NCI-H526 treated with DMSO at 0.1 percent for 48 hours (cell line): ENCODE data around the gene MMP24OS.
"Not testable (repeated sequence)": the region's sequence is repeated elsewhere in the genome, so short reads cannot be mapped to it uniquely, and the experiment has no call there.

Experiments used
- DNase-seq: peaks from one replicate; lab custom pipeline; 2025; lab: John Stamatoyannopoulos, UW

Gene MMP24OS

GRCh38 chr20:35274172-35275092, 3.5 kb downstream of the MMP24OS start:
- no peak for DNase-seq

DNA sequence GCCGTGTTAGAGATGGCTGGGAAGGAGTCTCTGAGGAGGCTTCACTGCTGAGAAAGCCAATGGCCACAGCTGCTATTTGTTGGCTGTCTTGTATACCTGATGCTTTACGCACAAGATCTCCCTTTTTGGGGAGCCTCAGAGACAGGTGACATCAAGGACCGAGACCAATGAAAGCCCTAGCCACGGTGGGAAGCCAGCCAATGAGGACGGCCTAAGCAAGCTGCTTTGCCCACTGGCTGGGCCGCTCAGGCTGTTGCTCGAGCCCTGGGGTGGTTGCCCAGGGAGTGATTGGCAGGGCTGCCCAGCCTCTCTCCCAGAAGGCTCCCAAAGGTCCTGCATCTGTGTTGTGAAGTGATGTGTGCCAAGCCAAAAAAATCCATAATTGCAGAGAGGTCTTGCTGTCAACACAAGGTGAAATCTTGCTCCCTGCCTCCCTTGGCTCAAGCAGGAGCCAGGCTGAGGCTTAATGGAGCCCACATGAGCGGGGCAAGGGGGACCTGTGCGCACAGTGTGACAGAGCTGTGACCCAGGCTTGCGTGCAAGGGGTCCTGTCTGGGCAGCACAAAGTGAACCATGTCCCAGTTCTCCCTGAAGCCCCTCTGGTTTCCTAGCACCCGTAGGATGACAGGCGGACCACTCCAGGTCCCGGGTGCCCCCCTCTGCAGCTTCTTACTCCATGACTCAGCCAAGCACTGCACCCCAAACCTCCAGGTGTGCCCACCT, 4.3 kb downstream of the MMP24OS start:
- DNase-seq, result peak; percentile 37

GRCh38 chr20:35271904-35272303, 6.0 kb downstream of the MMP24OS start:
- DNase-seq, result no peak

- peak; percentile 49 for DNase-seq
Observed at GRCh38 chr20:35271073-35271882, 6.6 kb downstream of the MMP24OS start.

DNA sequence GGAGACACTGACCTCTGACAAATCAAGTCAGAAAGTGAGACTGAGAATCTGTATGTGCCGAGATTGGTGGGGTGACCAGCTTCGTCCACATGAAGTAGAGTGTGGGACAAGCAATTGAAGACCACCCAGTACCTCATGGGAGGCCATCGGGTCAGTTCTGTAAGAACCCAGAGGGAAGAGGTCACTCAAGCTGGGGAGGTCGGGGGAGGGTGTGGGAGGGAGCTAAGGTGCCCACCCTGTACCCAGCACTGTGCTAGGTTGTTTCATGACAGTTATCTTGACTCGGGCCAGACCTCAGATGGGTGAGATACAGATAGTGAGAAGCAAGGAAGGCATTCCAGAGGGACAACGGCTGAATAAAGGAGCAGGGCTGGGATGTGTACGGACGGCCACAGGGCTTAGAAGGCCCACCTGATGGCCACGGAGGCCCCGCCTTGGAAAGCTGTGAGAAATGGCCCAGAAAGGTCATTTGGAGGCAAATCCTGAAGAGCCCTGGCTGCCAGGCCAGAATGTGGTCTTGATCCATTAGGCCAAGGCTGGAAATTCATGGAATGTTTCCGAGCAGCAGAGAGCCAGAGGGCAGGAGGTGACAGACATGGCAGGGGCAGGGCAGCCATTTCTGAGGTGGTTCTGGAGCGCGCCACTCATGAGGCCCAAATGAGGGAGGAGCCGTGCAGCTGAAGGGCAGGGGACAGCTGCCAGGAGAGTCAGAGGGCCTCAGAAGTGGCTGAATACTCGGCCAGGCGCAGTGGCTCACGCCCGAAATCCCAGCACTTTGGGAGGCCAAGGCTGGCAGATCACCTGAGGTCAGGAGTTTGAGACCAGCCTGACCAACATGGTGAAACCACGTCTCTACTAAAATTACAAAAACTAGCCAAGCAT, 7.7 kb downstream of the MMP24OS start:
- DNase-seq, result no peak

DNA sequence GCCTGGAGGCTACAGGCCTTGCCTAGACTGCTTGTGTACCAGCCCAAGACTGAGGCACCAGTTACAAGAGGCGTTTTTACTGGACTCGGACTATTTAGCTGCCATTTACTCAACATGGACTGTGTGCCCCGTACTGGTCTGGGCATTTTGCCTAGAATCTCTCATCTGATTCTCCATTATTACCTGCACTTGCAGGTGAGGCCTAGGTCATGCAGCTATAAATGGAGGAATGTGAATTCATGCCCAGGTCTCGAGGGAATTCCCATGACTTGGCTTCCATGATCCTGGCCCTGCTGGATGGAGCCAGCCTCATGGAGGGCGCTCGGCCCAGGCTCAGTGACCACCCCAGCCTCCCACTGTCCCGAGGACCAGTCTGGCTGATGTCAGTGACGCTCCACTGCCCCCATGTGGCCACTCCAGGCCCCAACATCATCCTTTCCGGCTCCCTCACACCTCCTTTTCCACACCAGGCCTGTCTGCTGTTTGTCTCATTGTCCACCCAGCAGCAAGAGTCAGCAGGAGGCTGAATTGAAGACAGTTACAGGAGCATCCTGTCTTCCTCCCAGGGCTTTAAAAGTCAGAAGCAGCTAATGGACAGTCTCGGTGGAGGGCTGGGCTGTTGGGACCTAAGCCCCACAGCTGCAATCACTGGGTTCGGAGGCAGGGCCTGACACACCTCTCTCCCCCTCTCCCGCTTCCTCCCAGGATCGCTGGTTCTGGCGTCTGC, 8.7 kb downstream of the MMP24OS start:
- peak; percentile 34 for DNase-seq

DNA sequence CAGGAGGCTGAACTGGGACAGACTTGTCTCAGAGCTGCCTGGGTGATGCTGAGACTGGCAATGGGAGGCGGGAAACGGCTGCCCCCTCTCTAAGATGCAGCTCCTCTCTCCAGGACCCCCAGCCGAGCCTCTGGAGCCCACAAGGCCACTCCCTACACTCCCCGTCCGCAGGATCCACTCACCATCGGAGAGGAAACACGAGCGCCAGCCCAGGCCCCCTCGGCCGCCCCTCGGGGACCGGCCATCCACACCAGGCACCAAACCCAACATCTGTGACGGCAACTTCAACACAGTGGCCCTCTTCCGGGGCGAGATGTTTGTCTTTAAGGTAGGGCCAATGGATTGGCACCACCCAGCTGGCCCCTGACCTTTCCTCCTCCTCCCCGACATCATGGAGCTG, 10.8 kb downstream of the MMP24OS start:
- no peak for DNase-seq

- DNase-seq, result no peak
Observed at GRCh38 chr20:35264755-35265154, 13.2 kb downstream of the MMP24OS start.

DNA sequence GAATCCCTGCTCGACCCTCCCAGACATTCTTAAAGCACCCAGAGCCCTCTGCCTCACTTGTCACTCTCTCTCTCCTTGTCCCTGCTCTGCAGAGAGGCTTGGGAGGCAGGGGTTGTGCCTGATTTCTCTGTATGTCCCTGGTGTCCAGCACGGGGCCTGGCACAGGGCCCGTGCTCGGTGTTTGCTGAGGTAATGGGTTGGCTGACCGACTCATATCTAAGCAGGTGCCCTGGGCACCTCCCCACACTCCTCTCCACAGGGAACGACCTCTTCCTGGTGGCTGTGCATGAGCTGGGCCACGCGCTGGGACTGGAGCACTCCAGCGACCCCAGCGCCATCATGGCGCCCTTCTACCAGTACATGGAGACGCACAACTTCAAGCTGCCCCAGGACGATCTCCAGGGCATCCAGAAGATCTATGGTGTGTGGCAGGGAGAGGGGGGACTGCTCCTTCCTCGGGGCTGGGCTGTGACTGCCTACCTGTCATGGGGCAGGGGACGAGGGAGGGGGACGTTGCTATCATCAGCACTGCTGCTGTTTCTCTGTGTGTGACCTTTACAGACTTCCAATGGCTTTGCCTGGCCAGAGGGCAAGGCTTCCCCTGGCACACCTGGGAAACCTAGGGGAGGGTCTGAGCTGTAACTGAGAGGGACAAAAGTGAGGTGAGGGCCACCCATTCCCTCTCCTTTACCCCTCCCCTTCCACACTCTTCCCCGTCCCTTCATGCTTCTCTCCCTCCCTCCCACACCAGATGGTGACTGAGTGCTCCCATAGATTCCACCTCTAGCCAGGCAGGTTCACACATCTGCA, 14.2 kb downstream of the MMP24OS start:
- DNase-seq, result no peak

GRCh38 chr20:35262731-35263531, 15.0 kb downstream of the MMP24OS start:
- DNase-seq, result not testable (repeated sequence)

GRCh38 chr20:35262321-35262720, 15.6 kb downstream of the MMP24OS start:
- not testable (repeated sequence) for DNase-seq

GRCh38 chr20:35260426-35260825, 17.5 kb downstream of the MMP24OS start:
- no peak for DNase-seq

- no peak for DNase-seq
Observed at GRCh38 chr20:35257175-35257909, 20.6 kb downstream of the MMP24OS start.

DNA sequence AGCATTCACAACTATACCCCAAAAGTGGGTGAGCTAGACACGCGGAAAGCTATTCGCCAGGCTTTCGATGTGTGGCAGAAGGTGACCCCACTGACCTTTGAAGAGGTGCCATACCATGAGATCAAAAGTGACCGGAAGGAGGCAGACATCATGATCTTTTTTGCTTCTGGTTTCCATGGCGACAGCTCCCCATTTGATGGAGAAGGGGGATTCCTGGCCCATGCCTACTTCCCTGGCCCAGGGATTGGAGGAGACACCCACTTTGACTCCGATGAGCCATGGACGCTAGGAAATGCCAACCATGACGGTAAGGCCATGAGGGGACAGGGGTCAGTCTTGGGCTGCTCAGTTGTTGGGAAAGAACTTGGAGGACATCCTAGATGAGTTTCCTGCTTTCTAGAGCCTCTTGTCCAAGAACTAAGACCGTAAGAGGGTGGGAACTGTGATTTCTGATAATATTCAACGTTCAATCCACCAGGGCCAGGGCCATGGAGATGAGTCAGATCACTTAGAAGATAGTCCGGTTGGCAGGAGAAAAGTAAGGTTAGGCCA, 23.4 kb downstream of the MMP24OS start:
- no peak for DNase-seq

DNA sequence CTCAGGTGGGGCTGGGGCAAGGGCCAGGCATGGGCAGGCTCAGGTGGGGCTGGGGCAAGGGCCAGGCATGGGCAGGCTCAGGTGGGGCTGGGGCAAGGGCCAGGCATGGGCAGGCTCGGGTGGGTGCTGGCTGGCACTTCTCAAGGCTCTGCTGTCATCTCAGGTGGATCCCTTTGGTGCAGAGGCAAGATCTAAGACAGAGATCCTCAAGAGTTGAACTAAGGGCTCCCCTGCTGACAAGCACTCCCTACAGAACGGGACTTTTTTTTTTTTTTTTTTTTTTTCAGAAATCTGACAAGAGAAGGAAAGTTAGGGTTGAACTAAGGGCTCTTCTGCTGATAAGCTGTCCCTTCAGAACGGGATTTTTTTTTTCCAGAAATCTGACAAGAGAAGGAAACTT, 24.9 kb downstream of the MMP24OS start:
- DNase-seq, result no peak

- DNase-seq, result not testable (repeated sequence)
Observed at GRCh38 chr20:35252598-35252997, 25.3 kb downstream of the MMP24OS start.

- DNase-seq, result no peak
Observed at GRCh38 chr20:35252037-35252461, 25.9 kb downstream of the MMP24OS start.

DNA sequence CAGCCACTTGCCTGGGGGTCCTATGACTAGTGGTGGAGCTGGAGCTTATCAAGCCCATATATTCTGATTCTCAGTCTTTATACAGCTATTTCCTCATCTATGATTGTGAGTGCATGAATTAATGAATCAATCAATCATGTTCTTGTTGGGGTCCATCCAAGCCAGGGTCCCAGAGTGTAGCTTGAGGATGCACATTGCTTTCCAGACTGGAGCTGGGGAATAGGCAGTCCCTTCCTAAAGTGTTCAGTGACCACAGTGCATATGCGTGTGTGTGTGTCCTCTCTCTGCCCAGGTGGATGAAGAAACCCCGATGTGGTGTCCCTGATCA, 26.3 kb downstream of the MMP24OS start:
- no peak for DNase-seq
